Pons (tissue), 1 donor: Measurements from ENCODE around the gene TMPRSS13.
A peak's percentile ranks its signal among the peaks of the same experiment; 100 is the strongest.
"Not testable (repeated sequence)": the region's sequence is repeated elsewhere in the genome, so short reads cannot be mapped to it uniquely, and the experiment has no call there.

Source experiments
- DNase-seq: peaks from one replicate; pipeline ENCODE4 v3.0.0-alpha.2; 2016; ENCODE audit warnings: low spot score

TMPRSS13 gene

GRCh38 chr11:117929142-117929915 lies at the start of gene TMPRSS13:
Gene TMPRSS13, minus strand, starts transcription at chr11:117929402. Its CDS starts 95 bp downstream, at chr11:117929307.
- DNase-seq: no peak

- no peak for DNase-seq
Measured at GRCh38 chr11:117978991-117979390, 49.8 kb upstream of the TMPRSS13 start.

DNA sequence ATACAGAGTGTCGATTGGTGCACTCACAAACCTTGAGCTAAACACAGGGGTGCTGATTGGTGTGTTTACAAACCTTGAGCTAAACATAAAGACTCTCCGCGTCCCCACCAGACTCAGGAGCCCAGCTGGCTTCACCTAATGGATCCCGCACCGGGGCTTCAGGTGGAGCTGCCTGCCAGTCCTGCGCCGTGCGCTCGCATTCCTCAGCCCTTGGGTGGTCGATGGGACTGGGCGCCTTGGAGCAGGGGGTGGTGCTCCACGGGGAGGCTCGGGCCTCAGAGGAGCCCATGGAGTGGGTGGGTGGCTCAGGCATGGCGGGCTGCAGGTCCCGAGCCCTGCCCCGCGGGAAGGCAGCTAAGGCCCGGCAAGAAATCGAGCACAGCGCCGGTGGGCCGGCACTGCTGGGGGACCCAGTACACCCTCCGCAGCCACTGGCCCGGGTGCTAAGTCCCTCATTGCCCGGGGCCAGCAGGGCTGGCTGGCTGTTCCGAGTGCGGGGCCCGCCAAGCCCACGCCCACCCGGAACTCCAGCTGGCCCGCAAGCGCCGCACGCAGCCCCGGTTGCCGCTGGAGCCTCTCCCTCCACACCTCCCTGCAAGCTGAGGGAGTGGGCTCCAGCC lies 49.2 kb upstream of the TMPRSS13 start:
- not testable (repeated sequence) for DNase-seq

DNA sequence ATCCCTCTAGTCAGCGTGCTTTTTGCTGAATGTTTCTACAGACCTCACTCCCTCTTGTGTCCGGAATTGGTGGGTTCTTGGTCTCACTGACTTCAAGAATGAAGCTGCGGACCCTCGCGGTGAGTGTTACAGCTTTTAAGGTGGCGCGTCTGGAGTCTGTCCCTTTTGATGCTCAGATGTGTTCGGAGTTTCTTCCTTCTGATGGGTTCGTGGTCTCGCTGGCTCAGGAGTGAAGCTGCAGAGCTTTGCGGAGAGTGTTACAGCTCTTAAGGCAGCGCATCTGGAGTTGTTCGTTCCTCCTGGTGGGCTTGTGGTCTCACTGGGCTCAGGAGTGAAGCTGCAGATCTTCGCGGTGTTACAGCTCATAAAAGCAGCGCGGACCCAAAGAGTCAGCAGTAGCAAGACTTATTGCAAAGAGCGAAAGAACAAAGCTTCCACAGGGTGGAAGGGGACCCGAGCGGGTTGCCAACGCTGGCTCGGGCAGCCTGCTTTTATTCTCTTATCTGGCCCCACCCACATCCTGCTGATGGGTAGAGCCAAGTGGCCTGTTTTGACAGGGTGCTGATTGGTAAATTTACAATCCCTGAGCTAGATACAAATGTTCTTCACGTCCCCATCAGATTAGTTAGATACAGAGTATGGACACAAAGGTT lies 48.5 kb upstream of the TMPRSS13 start:
- not testable (repeated sequence) for DNase-seq

DNA sequence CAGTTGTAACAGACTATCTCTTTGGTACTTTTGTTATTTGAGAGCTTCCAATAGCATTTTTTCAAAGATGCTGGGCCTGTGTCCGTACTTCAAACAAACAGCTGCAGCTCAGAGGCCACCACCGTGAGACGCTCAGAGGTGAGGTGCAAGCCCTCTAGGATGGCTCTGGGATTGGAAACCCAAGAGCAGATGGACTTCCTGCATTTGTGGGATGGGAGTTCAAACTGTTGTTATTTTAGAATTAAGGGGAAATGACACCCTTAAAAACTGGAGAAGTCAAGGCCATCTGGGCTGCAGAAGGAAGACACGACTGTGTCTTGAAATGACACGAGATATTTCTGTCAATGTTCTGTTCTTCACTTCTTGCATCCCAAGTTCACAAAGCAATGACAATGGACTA lies 47.8 kb upstream of the TMPRSS13 start:
- peak; percentile 31 for DNase-seq

GRCh38 chr11:117976445-117976844 lies 47.2 kb upstream of the TMPRSS13 start:
- no peak for DNase-seq

DNA sequence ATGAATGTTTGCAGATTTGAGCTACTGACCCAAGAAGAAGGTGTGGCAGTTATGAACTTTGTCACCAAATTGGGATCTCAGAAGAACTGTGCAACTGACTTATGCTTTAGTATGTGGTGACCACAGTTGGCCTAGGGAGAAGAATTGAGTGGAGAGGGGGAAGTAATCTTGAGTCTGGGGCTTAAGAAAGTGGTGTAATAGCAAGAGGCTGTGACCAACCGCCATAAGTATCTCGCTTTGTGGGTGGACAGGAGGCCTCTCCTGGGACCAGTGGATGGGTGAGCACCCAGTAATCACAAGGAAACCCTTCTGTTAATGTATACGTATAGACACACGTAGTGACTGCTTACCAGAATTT lies 44.3 kb upstream of the TMPRSS13 start:
- no peak for DNase-seq

DNA sequence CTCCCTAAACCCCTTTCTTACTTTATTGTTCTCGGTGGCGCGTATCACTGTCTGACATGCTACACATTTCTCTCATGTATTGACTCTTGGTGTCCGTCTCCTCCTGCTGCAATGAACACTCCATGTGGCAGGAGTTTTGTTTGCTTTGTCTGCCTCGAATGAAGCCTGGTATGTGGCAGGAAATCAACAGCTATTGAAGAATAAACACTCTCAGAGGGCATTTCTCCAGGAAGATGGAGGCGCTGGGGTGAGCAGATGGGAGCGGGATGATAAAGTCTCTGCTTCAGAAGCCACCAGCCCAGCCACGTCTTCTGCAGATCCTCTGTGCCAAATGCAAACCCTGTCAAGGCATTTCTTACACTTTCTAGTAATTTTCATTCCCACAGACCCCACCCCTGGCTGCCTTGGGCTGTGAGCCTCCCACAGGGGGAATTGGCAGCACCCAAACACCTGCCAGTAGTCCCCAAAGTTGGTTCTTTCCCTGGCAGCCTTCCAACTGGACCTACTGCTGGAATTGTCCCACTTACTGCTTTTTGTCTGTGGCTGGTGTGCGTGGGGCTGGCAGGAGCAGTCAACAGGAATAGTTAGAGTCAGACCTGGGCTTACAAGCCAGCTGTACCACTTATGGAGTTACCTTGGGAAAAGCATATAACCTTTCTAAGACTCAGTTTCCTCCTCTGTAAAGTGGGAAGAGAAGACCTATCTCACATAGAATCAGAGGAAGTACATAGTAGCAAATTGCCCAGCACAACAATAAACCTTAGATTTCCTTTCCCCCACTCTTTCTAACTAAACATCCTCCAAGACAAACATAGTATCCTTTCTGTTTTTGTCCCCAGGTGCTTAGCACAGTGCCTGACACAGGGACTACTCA lies 43.7 kb upstream of the TMPRSS13 start:
- DNase-seq: no peak

DNA sequence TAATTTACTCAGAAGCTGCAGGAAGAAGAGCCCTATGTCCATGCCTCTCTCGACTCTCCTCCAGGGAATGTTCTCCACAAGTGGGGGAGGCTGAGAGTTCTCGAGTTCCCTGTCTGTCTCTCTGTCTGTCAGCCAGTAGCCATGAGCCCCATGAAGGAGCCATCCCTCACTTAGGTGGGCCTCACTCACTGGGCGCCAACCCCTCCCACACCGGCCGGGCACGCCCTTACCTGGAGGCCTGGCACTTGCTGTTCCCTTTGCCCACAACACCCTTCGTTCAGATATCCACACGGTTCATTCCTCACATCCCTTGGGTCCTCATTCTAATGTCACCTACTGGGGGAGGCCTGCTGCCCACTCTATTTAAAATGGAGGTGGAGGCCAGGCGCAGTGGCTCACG lies 42.8 kb upstream of the TMPRSS13 start:
- DNase-seq: no peak

DNA sequence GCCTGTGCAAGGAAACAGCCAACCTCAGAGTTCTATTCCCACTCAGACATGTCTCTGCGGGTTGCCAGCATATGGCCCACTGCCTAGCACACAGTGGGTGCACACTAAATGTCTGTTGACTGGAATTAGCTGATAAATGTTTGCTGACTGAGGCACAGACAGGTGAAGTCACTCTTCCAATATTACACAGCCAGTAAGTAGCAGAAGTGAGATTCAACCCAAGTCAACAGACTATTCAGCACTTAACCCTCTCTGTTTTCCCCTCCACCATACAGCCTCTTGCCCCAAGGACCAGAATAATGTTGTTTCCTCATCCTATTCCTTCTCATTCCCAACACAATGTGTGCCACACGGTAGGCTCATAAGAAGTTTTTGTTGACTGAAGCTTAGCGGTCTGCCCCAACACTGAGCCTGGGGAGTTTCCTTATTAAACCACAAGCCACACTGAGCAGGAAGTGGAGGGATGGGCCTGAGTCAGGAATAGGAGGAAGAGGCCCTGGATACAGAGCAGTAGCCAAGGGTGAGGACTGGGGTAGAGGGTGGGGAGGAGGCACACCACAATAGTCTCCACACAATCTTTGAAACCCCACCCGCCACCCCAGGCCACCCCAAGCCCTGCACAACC lies 41.3 kb upstream of the TMPRSS13 start:
- no peak for DNase-seq

- DNase-seq: no peak
Measured at GRCh38 chr11:117969160-117969991, 40.2 kb upstream of the TMPRSS13 start.

DNA sequence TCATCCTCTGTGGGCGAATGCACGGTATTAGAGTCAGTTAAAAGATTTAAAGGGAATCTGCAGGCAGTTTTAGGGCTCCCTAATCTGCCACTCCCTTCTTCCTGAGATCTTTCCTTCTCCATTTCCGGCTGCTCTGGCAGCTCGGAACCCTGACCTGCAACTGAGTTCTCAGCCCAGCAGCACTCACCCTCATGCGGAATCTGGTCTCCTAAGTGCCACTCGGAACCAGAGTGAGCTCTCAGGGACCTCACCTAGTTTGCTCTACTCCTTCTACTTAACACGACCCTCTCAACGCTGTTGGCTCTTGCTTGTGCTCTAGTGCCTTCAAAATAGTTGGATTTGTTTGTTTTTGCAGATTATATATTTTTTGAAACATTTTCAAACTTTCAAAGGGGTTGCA lies 37.7 kb upstream of the TMPRSS13 start:
- no peak for DNase-seq

GRCh38 chr11:117962826-117963225 lies 33.6 kb upstream of the TMPRSS13 start:
- DNase-seq: no peak

- no peak for DNase-seq
Measured at GRCh38 chr11:117961896-117962295, 32.7 kb upstream of the TMPRSS13 start.

- DNase-seq: no peak
Measured at GRCh38 chr11:117960406-117960805, 31.2 kb upstream of the TMPRSS13 start.

DNA sequence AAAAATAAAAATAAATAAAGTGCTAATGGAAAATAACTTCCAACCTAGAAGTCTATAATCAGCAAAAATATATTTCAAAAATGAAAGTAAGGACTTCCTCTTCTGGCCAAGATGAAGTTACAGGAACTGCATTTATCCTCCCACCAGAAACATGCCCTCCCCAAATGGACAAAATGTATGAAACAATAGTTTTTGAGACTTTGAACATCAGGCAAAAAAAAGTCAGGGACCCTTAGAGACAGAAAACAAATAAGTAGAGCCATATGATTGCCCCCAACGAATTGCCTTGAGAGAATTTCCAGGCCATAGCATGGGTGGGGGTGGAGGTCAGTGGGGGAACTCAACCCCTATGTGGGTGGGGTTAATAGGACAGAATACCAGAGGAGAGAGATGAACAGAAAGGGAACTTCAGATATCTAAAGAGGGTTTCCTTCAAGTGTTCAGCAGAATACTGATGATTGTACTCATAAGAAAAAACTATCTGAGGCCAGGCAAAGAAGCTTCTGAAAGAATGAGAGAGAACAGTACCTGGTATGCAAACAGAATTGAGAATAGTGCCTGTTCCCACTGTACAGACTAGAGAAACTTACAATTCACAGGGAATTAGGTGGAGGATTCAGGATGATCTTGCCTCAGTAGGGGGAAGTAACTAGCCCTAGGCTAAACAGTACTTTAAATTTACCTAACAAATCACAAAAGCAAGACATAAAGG lies 30.4 kb upstream of the TMPRSS13 start:
- DNase-seq: no peak

DNA sequence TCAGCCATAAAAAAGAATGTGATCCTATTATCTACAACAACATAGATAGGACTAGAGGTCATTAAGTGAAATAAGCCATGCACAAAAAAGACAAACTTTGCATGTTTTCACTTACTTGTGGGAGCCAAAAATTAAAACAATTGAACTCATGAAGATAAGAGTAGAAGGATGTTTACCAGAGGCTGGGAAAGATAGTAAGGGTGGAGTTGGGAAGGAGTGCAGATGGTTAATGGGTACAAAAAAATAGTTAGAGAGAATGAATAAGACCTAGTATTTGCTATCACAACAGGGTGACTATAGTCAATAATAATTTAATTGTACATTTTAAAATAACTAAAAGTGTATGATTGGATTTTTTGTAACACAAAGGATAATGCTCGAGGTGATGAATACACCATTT lies 29.7 kb upstream of the TMPRSS13 start:
- DNase-seq: no peak

GRCh38 chr11:117953024-117953671 lies 23.9 kb upstream of the TMPRSS13 start:
- DNase-seq: no peak
